ENCODE data around the gene PRAMEF14. TPM values are rescaled to one million over a fixed set of nuclear protein-coding genes. Genes with fewer than 3 reads are reported as not detected.
"Not testable (repeated sequence)": the region's sequence is repeated elsewhere in the genome, so short reads cannot be mapped to it uniquely, and the experiment has no call there.

PRAMEF14 gene
- total RNA-seq, 1 donor from 2014 or later, result not detected

- not testable (repeated sequence) for H4K20me1 ChIP-seq (ENCODE audit: low read depth); H3K9me3 Mint-ChIP-seq; H3F3A ChIP-seq (ENCODE audit: low read depth)
Measured at GRCh38 chr1:13315281-13315680, 31.7 kb downstream of the PRAMEF14 start, which contains the start of gene PRAMEF15. Gene PRAMEF15 (plus strand): TSS chr1:13315581. CDS start chr1:13318408, 2,827 bp downstream.

GRCh38 chr1:13303239-13303638, 43.7 kb downstream of the PRAMEF14 start, which contains the start of gene PRAMEF33:
Gene PRAMEF33 (plus strand): TSS chr1:13303539. CDS start chr1:13305955, 2,416 bp downstream.
- H3K36me3 ChIP-seq; H3K4me1 Mint-ChIP-seq; H3F3A ChIP-seq (ENCODE audit: low read depth); H3K4me2 ChIP-seq; H3K4me3 Mint-ChIP-seq; H3K9me3 Mint-ChIP-seq; H3K27ac ChIP-seq; H3K27ac Mint-ChIP-seq; H3K9me3 ChIP-seq (ENCODE audit: low read depth); H3K79me2 ChIP-seq (ENCODE audit: low read depth); H3K36me3 Mint-ChIP-seq; H3K27me3 ChIP-seq; H3K27me3 Mint-ChIP-seq (ENCODE audit: insufficient read depth, low read depth); H4K20me1 ChIP-seq (ENCODE audit: low read depth); H2AFZ ChIP-seq (replicated peaks); H3K9ac ChIP-seq; H3K4me3 ChIP-seq; H3K4me1 ChIP-seq; DNase-seq (ENCODE audit: low spot score): not testable (repeated sequence)

More at GRCh38 chr1:13315281-13315680, 31.7 kb downstream of the PRAMEF14 start, which contains the start of gene PRAMEF15:
- not testable (repeated sequence) for H3K27ac ChIP-seq; H3K36me3 ChIP-seq; H3K9me3 ChIP-seq (ENCODE audit: low read depth); H3K4me1 Mint-ChIP-seq; H3K4me2 ChIP-seq; H3K4me3 Mint-ChIP-seq; H3K79me2 ChIP-seq (ENCODE audit: low read depth); H3K27ac Mint-ChIP-seq; H3K36me3 Mint-ChIP-seq; H3K27me3 Mint-ChIP-seq (ENCODE audit: insufficient read depth, low read depth); H3K27me3 ChIP-seq; H3K4me1 ChIP-seq; DNase-seq (ENCODE audit: low spot score); H2AFZ ChIP-seq (replicated peaks); H3K4me3 ChIP-seq; H3K9ac ChIP-seq

- not testable (repeated sequence) for H3K4me3 ChIP-seq; H3K27me3 Mint-ChIP-seq (ENCODE audit: insufficient read depth, low read depth); H3K27me3 ChIP-seq; H3K9ac ChIP-seq; H4K20me1 ChIP-seq (ENCODE audit: low read depth); H2AFZ ChIP-seq (replicated peaks); H3K4me1 ChIP-seq; H3K79me2 ChIP-seq (ENCODE audit: low read depth); H3K4me1 Mint-ChIP-seq; H3K4me3 Mint-ChIP-seq; H3K27ac ChIP-seq; H3F3A ChIP-seq (ENCODE audit: low read depth); H3K27ac Mint-ChIP-seq; DNase-seq (ENCODE audit: low spot score); H3K36me3 ChIP-seq; H3K4me2 ChIP-seq; H3K9me3 Mint-ChIP-seq; H3K36me3 Mint-ChIP-seq; H3K9me3 ChIP-seq (ENCODE audit: low read depth)
Measured at GRCh38 chr1:13302197-13302596, 44.7 kb downstream of the PRAMEF14 start.

DNA sequence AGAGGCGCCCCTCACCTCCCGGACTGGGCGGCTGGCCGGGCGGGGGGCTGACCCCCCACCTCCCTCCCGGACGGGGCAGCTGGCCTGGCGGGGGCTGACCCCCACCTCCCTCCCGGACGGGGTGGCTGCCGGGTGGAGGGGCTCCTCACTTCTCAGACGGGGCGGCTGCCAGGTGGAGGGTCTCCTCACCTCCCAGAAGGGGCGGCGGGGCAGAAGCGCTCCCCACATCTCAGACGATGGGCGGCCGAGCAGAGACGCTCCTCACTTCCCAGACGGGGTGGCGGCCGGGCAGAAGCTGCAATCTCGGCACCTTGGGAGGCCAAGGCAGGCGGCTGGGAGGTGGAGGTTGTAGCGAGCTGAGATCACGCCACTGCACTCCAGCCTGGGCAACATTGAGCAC, 48.2 kb downstream of the PRAMEF14 start:
- not testable (repeated sequence) for H3K27me3 ChIP-seq; H3K9me3 Mint-ChIP-seq; H2AFZ ChIP-seq (replicated peaks); H3K4me3 ChIP-seq; H3K79me2 ChIP-seq (ENCODE audit: low read depth); H3K4me2 ChIP-seq; H3K4me1 ChIP-seq; H3K27ac ChIP-seq; H4K20me1 ChIP-seq (ENCODE audit: low read depth); H3K4me1 Mint-ChIP-seq; H3K36me3 ChIP-seq; H3K27ac Mint-ChIP-seq; H3K4me3 Mint-ChIP-seq; H3F3A ChIP-seq (ENCODE audit: low read depth); H3K36me3 Mint-ChIP-seq; H3K27me3 Mint-ChIP-seq (ENCODE audit: insufficient read depth, low read depth); DNase-seq (ENCODE audit: low spot score); H3K9me3 ChIP-seq (ENCODE audit: low read depth); H3K9ac ChIP-seq

DNA sequence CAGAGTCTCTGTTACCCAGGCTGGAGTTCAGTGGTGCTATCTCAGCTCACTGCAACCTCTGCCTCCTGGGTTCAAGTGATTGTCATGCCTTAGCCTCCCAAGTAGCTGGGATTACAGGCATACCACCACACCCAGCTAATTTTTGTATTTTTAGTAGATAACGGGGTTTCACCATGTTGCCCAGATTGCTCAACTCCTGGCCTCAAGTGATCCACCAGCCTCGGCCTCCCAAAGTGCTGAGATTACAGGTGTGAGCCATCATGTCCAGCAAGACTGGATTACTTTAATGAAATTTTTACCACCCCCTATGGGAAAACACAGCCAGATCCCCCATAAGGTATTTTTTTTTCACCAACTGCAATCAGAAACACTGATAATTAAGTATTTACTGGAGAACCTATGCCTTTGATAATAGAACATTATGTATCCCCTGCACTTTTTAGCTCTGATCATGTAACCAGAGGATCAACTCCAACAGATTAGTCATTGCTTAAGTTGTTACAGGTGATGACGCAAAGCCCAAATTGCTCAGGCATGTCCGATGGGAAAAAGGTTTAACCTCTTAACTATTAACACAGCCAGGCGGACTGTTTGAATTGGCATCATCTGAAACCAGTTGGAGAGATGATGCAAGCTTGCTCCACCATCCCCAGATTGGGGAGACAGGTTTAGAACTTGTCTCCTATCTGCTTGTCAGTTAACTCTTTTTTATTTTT, 49.6 kb downstream of the PRAMEF14 start:
- not testable (repeated sequence) for H3K79me2 ChIP-seq (ENCODE audit: low read depth); H3K27ac Mint-ChIP-seq; H3K4me1 Mint-ChIP-seq

More for the DNA sequence above, 49.6 kb downstream of the PRAMEF14 start:
- not testable (repeated sequence) for H3K27ac ChIP-seq; H3K9me3 ChIP-seq (ENCODE audit: low read depth); H3K9me3 Mint-ChIP-seq; H3K9ac ChIP-seq; H3K4me1 ChIP-seq; H3F3A ChIP-seq (ENCODE audit: low read depth); H3K4me3 Mint-ChIP-seq; H3K36me3 Mint-ChIP-seq; H3K4me2 ChIP-seq; H3K4me3 ChIP-seq; H3K36me3 ChIP-seq; H2AFZ ChIP-seq (replicated peaks); H4K20me1 ChIP-seq (ENCODE audit: low read depth); DNase-seq (ENCODE audit: low spot score); H3K27me3 ChIP-seq; H3K27me3 Mint-ChIP-seq (ENCODE audit: insufficient read depth, low read depth)

Other genes with a start within 250 kb of the PRAMEF14 start
- gene HNRNPCL2, start 230.3 kb downstream of the PRAMEF14 start, total RNA-seq (ENCODE audit: low replicate concordance), result not detected in 2 replicates
- gene PRAMEF26, start 191.1 kb downstream of the PRAMEF14 start, total RNA-seq (ENCODE audit: low replicate concordance), result not detected in 2 replicates
- gene HNRNPCL4, start 181.5 kb downstream of the PRAMEF14 start, total RNA-seq (ENCODE audit: low replicate concordance), result not detected in 2 replicates
- not detected in 2 replicates for gene PRAMEF9, start 175.3 kb downstream of the PRAMEF14 start, total RNA-seq (ENCODE audit: low replicate concordance)
- not detected in 2 replicates for gene PRAMEF13, start 145.7 kb downstream of the PRAMEF14 start, total RNA-seq (ENCODE audit: low replicate concordance)
- gene PRAMEF18, start 121.0 kb downstream of the PRAMEF14 start, total RNA-seq (ENCODE audit: low replicate concordance), result not detected in 2 replicates
- gene PRAMEF5, start 92.9 kb downstream of the PRAMEF14 start, total RNA-seq (ENCODE audit: low replicate concordance), result not detected in 2 replicates
- not detected in 2 replicates for gene PRAMEF8, start 62.0 kb downstream of the PRAMEF14 start, total RNA-seq (ENCODE audit: low replicate concordance)
- not detected in 2 replicates for gene PRAMEF33, start 43.6 kb downstream of the PRAMEF14 start, total RNA-seq (ENCODE audit: low replicate concordance)
- not detected in 2 replicates for gene PRAMEF15, start 31.6 kb downstream of the PRAMEF14 start, total RNA-seq (ENCODE audit: low replicate concordance)
- gene PRAMEF19, start 24.8 kb upstream of the PRAMEF14 start, total RNA-seq (ENCODE audit: low replicate concordance), result not detected in 2 replicates
- gene PRAMEF17, start 42.5 kb upstream of the PRAMEF14 start, total RNA-seq (ENCODE audit: low replicate concordance), result not detected in 2 replicates
- not detected in 2 replicates for gene PRAMEF20, start 63.3 kb upstream of the PRAMEF14 start, total RNA-seq (ENCODE audit: low replicate concordance)
- gene LRRC38, start 166.9 kb upstream of the PRAMEF14 start, total RNA-seq (ENCODE audit: low replicate concordance), result not detected in 2 replicates
- 2.2 and 3.4 TPM in 2 replicates for gene PDPN, start 236.7 kb upstream of the PRAMEF14 start, total RNA-seq (ENCODE audit: low replicate concordance)